Cerebellar nuclear complex (tissue), 1 donor: ENCODE data around the gene TXNDC11.
"Not testable (repeated sequence)": the region's sequence is repeated elsewhere in the genome, so short reads cannot be mapped to it uniquely, and the experiment has no call there.

ENCODE experiments used
- DNase-seq, 2 experiments: peaks; one replicate each; lab custom pipeline; 2025; lab: John Stamatoyannopoulos, UW

Gene TXNDC11, protein sequence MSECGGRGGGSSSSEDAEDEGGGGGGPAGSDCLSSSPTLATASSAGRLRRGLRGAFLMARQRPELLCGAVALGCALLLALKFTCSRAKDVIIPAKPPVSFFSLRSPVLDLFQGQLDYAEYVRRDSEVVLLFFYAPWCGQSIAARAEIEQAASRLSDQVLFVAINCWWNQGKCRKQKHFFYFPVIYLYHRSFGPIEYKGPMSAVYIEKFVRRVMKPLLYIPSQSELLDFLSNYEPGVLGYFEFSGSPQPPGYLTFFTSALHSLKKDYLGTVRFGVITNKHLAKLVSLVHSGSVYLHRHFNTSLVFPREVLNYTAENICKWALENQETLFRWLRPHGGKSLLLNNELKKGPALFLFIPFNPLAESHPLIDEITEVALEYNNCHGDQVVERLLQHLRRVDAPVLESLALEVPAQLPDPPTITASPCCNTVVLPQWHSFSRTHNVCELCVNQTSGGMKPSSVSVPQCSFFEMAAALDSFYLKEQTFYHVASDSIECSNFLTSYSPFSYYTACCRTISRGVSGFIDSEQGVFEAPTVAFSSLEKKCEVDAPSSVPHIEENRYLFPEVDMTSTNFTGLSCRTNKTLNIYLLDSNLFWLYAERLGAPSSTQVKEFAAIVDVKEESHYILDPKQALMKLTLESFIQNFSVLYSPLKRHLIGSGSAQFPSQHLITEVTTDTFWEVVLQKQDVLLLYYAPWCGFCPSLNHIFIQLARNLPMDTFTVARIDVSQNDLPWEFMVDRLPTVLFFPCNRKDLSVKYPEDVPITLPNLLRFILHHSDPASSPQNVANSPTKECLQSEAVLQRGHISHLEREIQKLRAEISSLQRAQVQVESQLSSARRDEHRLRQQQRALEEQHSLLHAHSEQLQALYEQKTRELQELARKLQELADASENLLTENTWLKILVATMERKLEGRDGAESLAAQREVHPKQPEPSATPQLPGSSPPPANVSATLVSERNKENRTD

DNA sequence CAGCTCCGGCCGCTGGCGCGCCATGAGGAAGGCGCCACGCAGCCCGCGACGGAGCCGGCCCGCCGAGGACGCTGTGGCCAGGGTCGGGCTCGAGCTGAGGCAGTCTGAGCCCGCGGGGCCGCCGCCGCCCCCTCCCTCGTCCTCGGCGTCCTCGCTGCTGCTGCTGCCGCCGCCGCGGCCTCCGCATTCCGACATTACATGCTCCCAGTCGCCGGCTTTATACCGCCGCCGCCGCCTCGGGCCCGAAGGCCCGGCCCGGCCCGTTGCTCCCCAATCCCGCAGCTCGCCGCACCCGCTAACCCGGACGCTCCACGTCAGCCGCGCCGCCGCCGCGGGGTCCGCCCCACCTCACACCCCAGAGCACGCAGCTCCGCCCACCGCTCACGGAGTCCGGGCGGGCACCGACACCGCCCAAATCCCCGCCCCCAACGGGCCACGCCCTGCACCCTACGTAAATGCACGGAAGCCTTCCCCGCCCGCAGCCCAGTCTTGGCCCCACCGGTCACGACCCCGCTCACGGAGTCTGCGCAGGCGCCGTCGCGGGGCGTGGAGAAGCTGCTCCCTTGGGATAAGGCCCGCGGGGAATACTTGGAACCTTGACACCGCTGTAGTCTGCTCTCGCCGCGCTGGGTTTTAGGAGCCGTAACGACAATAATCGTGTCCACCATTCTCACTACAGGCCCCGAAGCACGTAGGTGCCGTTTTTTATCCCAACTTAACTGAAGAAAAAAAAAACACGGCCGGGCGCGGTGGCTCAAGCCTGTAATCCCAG lies at the start of gene TXNDC11:
TXNDC11 (minus strand) TSS at position 322 of the 772 bp plus-strand sequence; CDS start at position 195, 127 bp downstream.
- peak; percentile 83 to 93 for DNase-seq

DNA sequence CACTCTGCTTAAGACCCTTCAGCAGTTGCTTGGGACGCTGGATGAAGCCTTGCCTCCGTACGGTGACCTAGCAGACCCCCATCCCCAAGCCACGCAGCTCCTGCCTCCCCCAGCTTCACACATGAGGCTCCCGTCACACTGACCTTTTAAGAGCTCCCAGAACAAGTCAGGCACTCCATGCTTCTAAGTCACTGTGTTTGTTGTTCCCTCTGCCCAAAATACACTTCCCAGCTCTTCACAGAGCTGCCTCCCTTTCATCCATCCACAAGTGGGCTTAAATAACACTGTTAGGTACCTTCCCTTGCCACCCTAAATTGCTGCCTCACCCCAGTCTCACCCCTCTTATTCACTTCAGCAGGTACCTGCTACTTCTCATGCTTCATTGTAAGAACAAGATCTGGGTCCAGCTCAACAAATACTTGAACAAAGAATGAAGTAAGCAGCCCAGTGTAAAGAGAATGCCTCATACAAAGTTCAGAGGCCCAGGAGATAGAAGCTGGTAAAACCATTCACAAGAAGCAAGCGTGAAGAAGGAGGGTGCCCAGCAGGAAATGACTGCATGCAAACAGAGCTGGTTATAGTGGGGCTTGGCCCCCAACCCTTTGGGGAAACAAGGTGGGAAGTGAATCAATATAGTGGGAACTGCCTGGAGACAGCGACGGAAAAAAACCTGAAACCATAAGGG lies 48.6 kb upstream of the TXNDC11 start:
- no peak for DNase-seq

DNA sequence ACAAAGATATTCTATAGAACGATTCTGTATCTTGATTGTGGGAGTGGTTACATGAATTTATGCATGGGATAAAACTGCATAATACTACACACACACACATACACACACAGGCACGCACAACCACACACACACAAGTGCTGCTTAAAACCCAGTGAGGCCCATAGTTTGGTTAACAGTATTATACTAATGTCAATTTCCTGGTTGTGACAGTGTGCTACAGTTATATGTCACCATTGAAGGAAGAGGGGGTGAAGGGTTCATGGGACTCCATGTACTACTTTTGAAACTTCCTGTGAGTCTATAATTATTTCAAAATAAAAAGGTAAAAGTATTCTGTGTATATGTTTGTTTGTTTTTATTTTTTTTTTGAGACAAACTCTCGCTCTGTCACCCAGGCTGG lies 46.3 kb upstream of the TXNDC11 start:
- no peak for DNase-seq

DNA sequence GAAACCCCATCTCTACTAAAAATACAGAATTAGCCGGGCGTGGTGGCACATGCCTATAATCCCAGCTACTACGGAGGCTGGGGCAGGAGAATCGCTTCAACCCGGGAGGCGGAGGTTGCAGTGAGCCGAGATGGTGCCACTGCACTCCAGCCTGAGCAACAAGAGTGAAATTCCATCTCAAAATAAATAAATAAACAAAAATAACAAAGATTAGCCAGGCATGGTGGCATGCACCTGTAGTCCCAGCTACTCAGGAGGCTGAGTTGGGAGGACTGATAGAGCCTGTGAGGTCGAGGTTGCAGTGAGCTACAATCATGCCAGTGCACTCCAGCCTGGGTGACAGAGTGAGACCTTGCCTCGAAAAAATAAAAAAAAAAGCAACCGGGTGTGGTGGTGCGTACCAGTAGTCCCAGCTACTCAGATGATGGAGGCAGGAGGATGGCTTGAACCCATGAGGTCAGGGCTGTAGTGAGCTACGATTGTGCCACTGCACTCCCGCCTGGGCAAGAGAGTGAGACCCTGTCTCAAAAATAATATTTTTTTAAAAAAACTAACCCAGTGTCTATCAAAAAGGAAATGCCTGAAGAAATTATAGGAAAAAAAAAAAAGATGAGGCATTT lies 42.4 kb upstream of the TXNDC11 start:
- DNase-seq: not testable (repeated sequence)

DNA sequence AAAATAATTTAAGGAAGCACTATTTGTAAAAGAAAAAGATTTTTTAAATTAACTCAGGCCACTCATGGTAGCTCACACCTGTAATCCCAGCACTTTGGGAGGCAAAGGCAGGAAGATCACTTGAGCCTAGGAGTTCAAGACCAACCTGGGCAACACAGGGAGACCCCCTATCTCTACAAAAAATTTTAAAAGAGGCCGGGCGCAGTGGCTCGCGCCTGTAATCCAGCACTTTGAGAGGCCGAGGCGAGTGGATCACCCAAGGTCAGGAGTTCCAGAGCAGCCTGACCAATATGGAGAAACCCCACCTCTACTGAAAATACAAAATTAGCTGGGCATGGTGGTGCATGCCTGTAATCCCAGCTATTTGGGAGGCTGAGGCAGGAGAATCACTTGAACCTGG lies 41.7 kb upstream of the TXNDC11 start:
- not testable (repeated sequence) for DNase-seq

DNA sequence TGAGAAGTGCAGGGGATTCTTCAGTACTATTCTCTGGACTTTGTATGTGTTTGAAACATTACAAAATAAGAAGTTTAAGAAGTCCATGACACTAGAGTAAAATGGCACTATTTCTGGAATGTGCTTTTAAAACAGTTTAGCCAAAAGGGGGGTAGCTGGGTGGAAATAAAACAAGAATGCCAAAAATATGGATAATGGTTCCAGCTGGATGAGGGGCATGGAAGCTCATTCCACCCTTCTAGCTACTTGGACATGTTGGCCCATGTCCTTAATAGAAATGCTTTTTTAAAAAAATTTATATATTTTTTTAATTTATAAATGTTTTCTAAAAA lies 41.3 kb upstream of the TXNDC11 start:
- DNase-seq: no peak

DNA sequence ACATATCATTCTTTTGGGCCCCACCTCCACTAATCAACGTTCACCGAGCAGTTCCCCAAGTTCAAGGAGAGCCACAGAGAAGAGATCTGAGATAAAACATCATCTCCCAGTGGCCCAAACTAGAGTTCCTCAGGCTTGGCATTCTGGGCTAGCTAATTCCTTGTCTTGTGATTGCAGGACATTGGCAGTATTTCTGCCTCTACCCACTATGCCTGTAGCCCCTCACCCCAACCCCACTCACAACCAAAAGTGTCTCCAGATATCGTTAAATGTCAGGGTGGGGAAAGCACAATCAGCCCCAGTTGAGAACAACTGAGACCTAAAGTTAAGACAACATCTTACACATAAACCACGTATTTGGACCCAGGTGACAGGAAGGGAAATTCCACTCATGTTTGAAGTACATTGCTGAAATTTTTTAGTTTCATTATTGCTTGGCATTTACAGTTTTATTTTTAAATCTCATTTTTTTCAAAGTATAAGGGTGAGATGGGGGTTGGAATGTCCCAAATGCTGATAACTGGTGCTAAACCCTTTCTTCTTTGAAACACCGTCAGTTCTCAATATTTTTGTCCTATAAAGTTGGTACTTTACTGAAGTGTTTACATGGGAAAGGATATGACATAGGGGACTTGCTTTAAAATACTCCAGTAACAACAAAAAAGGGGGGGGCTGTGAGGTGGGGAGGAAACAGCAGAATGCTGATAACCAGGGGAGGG lies 40.8 kb upstream of the TXNDC11 start:
- no peak for DNase-seq

DNA sequence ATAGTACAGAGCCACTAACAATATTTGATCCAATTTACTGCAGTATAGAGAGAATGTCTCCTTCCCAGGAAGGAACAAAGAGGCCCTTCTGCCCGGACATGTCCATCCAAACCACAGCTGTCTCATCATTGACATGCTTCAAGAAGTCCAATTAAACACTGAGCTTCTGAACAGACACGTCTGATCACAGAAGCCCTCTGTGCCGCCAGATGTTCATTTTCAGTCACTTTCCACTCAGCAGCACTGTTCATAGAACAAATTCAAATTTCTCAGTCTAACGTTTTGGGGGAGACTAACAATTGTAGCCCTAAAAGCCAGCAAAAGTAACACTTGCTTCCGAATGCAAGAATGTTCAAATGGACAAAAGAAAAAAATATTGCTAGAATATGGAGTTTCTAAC lies 39.1 kb upstream of the TXNDC11 start:
- DNase-seq: no peak

DNA sequence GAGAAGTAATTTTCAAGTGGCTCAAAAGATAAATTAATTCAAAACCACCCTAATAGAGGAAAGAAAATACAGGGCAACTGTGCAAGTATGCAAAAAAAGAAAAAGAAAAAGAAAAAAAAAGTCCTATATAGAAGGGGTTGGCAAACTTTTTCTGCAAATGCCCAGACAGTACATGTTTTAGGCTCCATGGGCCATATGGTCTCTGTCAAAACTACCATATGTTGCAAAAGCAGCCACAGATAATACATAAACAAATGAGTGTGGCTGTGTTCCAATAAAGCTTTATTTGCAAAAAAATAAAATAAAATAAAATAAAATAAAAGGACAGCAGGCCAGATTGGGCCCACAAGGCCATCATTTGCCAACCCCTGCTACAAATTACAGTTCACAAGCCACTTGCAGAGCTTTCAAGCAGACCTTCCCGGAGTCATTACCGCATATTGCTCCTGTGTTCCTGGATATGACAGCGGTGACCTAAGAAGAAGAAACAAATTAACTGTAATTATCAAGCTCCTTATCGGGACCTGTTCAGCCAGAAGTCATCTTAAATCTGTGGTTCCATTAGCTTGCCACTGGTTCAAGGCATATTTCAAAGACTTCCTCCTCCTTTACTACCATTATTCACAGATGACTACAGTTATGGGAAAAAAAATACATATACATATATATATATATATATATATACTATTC lies 38.5 kb upstream of the TXNDC11 start:
- DNase-seq: no peak

DNA sequence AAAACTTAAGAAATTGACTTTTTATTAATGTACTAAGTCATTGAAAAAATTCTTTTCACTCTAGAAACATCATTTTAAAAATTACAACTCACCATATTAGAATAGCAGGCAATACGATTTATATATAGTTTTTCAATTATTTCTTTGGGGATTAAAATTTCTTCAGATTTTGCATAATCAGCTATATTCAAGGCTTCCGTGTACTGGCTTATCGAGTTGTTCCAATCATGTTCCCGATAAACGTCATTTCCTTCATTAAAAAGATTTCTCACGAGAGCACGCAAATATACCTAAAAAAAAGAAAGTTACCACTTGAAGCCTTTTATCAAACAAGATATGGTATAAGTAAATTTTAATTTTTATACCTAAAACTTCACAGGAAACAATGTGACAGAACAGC lies 36.4 kb upstream of the TXNDC11 start:
- no peak for DNase-seq

DNA sequence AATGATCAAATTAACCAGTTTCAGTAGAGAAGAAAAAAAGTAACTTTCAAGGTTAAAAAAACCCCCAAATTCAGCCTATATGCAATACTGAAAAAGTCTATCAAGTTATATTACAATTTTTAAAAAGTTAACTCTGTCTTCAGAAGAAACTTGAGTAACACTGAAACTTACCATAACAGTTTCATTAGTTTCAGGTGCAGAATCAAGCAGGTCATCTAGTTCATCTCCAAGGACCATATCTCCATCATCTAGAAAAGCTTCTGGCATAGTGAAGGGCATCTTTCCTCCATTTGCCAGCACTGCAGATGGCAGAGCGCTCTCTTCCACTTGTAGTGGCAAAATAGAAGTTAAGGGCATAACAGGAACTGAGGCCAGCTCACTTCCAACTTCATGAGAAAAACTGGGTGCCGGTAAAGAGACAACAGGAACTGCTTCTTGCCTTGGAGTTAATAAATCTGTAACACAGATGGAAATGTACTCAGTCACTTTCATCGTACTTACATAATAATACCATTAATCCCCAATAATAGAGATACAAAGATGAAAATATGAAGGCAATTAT lies 31.5 kb upstream of the TXNDC11 start:
- DNase-seq: no peak

DNA sequence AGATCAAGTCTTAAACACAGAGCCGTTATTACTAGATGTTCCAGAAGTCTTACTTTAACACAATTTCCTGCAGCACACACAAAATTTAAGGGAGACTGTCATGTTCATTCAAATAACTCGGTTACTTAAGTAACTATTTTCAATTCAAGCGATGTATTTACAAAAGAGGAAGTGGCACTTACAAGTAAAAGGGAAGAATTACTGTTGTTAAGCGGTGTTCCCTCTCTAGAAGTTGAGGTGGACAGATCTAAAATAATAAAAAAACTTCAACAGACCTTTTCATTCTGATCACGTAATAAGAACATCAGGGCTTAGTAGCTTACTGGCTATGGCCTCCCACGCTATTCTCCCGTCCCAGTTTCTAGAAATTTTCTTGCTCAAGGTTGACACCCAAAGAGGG lies 26.2 kb upstream of the TXNDC11 start:
- no peak for DNase-seq

DNA sequence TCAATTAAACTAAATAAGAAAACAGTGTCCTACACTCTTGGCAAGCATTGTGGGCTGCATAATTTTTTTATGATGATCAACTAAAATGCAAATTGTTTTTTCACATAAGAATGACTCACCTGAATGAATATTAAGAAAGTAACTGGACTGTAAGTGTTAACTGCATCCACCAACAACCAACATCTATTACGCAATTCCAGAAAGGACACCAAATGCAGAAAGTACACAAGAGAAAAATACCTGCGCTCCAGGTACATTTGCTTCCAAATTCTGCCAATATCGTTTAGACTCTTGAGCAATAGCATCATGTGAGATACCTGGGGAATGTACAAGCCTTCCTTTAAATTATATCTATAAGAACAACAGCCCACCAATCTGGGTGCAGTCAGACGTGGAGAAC lies 19.8 kb upstream of the TXNDC11 start:
- no peak for DNase-seq

DNA sequence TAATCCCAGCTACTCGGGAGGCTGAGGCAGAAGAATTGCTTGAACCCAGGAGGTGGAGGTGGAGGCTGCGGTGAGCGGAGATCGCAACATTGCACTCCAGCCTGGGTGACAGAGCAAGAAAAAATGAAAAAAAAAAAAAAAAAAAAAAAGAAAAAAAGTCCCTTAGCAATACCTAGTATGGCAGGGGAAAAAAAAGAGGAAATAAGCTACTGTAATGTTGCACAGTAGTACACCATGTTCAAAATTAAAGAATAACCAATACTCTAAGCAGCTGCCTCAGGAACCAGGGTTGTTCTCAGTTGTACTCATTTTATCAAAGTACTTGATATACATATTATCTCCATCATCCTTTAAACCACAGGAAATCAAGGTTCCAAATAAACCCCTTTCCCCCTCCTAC lies 17.3 kb upstream of the TXNDC11 start:
- no peak for DNase-seq

DNA sequence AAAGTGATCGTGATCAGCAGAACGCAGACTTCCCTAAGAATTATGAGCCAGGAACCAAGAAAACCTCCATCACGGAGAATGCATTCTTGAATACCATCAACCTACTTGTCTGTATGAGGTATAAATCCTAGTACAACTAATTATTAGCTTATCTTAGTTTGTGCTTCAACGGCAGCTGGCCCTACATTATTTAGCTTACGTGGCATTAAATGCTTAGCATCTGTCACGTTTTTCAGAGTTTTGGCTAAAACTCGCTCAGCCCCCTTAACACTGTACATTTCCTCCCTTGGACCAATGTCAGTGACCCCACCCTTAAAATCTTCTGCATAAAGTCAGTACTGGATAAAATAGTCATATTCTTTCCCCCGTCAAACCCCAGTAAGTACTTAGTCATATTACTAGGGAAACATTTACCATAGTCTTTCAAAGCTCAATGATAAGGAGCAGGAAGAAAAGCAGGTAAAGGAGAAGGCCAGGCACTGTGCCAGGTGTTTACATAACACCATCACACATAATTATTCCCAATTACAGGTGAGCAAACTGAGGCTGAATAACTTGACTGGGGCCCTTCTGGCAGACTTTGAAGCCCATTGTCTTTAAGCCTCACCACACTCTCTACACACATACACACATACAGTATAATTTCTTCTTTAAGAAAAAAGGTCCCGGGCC lies 16.6 kb upstream of the TXNDC11 start:
- no peak for DNase-seq

DNA sequence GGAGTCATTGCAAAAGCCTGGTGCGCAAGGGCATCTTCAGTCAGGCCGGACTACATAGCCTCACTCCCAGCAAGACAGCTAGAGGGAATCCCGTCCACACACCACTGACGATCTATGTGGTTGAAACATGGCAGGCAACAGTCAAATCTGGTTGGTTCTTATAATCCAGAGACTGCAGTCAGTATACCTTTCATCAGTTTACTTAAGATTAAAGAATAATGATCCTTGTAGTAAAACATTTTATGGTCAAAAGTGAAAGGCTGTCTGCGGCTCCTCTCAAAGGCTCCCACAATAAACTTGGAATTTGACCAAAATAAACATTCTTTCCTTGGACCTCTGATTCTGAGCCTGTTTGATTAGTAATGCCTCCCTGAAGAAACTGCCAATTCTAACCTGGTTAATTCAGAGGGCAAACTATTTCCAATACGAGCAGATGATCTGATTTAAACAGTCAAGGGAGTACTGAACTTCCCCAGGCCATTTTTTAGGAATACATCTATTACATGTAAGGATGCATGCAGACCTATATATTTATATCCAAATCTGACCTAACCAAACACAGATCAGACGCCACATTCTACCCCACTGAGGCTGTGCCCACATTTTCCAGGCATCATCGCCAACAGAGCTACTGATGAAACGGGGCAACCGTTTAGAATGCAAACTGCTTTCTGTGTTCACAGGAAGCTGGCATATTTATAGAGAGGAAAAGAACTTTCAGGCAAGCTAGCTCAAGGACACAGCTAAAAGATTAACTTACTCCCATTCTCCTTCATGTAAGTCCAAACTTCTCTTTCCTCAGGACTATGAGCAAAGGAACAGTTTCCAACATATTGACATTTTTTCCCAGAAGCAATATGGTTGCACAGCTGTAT lies 15.3 kb upstream of the TXNDC11 start:
- no peak for DNase-seq

DNA sequence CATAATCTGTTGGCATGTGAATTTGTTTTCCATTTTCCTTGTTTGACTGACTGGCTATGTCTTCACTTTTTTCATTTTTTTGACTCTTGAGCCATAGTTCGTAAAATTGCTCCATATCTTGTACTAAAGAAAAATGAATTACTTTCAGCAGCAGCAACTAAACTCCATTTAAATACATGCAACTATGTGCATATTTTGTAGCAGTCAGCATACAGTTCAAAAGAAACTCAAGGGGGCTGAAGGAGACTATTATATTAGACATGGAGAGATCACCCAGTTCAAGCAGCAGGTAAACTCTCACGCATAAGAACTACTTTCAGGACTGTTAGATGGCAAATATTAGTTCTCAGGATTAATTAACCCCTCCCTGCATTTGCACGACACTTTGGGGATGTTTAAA lies 13.6 kb upstream of the TXNDC11 start:
- DNase-seq: no peak
